WERI-Rb-1 (cell line): Measurements from ENCODE around the gene ACER1.

Experiments used
- DNase-seq: peaks from one replicate; pipeline ENCODE4 v3.0.0-alpha.2; 2020
- H3K27ac ChIP-seq: fragments of 250-450 bp; sonication (Bioruptor Pico); 2 replicates; pipeline ENCODE4 v1.5.1; 2020; ENCODE audit warnings: mild to moderate bottlenecking, moderate library complexity
- H3K27me3 ChIP-seq: fragments of 250-450 bp; sonication (Bioruptor Pico); 2 replicates; pipeline ENCODE4 v1.5.1; 2021; ENCODE audit warnings: mild to moderate bottlenecking, low read depth, moderate library complexity; ENCODE audit not compliant: insufficient read depth, severe bottlenecking
- H3K36me3 ChIP-seq: fragments of 250-450 bp; sonication (Bioruptor Pico); 2 replicates; pipeline ENCODE4 v1.5.1; 2020; ENCODE audit warnings: mild to moderate bottlenecking, moderate library complexity
- H3K4me3 ChIP-seq: 2 replicates; pipeline ENCODE4 v1.5.1; 2011; ENCODE audit warnings: low read depth, mild to moderate bottlenecking, control low read depth, low read length
- H3K9me3 ChIP-seq: fragments of 250-450 bp; sonication (Bioruptor Pico); 2 replicates; pipeline ENCODE4 v1.5.1; 2021; ENCODE audit warnings: mild to moderate bottlenecking, moderate library complexity; ENCODE audit not compliant: severe bottlenecking
- CTCF ChIP-seq: IDR thresholded peaks from 2 replicates; pipeline ENCODE4 v1.5.1; 2011; ENCODE audit warnings: low read depth, mild to moderate bottlenecking, control low read depth, inconsistent platforms, low read length

The ACER1 gene

GRCh38 chr19:6272913-6273600, 60.4 kb downstream of the ACER1 start:
- DNase-seq: no peak
- no peak for TF ChIP-seq CTCF
- Histone ChIP-seq H3K27me3 (no peaks in the 10 kb centered on the region), H3K36me3 (peaks cover 51% of the 10 kb centered on the region), H3K4me3 (peak overlapping the region; percentile 37), H3K9me3 (no peaks in the 10 kb centered on the region), H3K27ac (peak overlapping the region; percentile 92)

GRCh38 chr19:6272411-6272791, 61.0 kb downstream of the ACER1 start:
- Histone ChIP-seq H3K27ac (peak overlapping the region; percentile 92), H3K27me3 (no peaks in the 10 kb centered on the region), H3K36me3 (peaks cover 51% of the 10 kb centered on the region), H3K4me3 (peak overlapping the region; percentile 37), H3K9me3 (no peaks in the 10 kb centered on the region)
- no peak for TF ChIP-seq CTCF
- peak; percentile 84 for DNase-seq

GRCh38 chr19:6271721-6272410, 61.5 kb downstream of the ACER1 start:
- peak overlapping the region; percentile 37 for H3K4me3 ChIP-seq
- 0 out of 2 replicates have a peak, but pooled peaks have one; percentile 17 for TF ChIP-seq CTCF
- peak; percentile 46 for DNase-seq

GRCh38 chr19:6271251-6271650, 62.2 kb downstream of the ACER1 start:
- peaks cover 54% of the 10 kb centered on the region for H3K36me3 ChIP-seq
- peak overlapping the region; percentile 92 for H3K27ac ChIP-seq
- DNase-seq: peak; percentile 52
- peak; percentile 49; the same call in 1 of the 2 replicates for TF ChIP-seq CTCF
- H3K4me3 ChIP-seq: peak overlapping the region; percentile 37
- H3K27me3 ChIP-seq: no peaks in the 10 kb centered on the region
- H3K9me3 ChIP-seq: no peaks in the 10 kb centered on the region

More at GRCh38 chr19:6271721-6272410, 61.5 kb downstream of the ACER1 start:
- H3K9me3 ChIP-seq: no peaks in the 10 kb centered on the region
- no peaks in the 10 kb centered on the region for H3K27me3 ChIP-seq
- H3K36me3 ChIP-seq: peaks cover 51% of the 10 kb centered on the region
- peak overlapping the region; percentile 92 for H3K27ac ChIP-seq

GRCh38 chr19:6270822-6271221, 62.6 kb downstream of the ACER1 start:
- H3K27ac ChIP-seq: peak overlapping the region; percentile 92
- no peak for TF ChIP-seq CTCF
- no peaks in the 10 kb centered on the region for H3K27me3 ChIP-seq
- peak overlapping the region; percentile 37; the same call in 1 of the 2 replicates for H3K4me3 ChIP-seq
- peaks cover 57% of the 10 kb centered on the region for H3K36me3 ChIP-seq
- H3K9me3 ChIP-seq: no peaks in the 10 kb centered on the region
- DNase-seq: no peak
